Inflammatory macrophage treated with lipopolysaccharide for 4 hours (primary cell): ENCODE measurements around the gene SIGLECL1.
A peak's percentile ranks its signal among the peaks of the same experiment; 100 is the strongest.

Source experiments
- DNase-seq: peaks from one replicate; pipeline ENCODE4 v3.0.0-alpha.2; 2020

Gene SIGLECL1

DNA sequence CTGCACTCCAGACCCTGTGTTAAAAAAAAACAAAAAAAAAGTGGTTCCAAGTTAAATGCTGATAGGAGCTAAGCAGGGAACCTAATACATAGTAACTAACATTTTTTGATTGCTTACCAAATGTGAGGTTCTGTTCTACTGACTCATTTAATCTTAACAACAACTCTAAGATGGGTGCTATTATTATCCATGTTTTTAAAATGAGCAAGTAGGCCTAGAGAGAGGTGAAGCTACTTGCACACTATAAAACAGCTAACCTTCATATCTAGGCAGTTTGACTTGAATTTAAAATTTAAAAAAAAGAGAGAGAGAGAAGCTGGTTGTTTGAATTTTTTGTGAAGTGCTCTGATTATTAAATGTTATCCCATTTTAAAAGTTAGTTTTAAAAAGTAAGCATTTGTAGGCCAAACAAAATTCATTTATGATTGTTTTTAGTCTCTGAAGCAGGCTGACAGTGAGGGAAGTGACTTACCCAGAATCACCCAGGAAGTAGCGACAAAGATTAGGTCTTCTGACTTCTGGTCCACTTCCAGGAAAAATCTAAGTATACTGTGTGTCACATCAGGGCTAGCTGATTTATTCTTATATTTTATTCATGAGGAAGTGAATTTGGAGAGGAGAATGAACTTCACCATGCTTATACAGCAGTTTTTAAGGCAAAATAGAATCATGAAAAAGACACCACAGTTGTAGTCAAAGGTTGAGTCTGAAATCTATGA is 2.4 kb downstream of the SIGLECL1 start:
- peak; percentile 33 for DNase-seq

- DNase-seq: no peak
Measured at GRCh38 chr19:51256155-51256625, 5.3 kb downstream of the SIGLECL1 start.

DNA sequence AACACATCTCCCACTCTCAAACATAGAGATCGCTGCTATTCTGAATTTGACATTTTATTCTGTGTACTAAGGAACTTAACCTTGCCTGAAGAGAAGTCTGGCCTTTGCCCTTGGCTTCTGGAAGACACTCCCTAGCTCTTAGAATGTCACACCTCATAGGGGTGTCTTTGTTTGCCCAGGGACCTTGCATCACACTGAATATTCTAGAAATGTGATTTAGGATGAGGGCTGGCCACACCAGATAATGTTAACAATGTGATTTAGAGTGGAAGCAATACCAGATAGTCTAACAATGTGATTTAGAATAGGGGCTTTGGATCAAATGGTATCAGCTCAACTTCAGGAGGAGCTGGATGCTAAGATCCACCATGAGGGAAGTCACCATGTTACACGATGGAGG is 6.6 kb downstream of the SIGLECL1 start:
- DNase-seq: no peak

GRCh38 chr19:51258165-51259160 is 7.6 kb downstream of the SIGLECL1 start:
- DNase-seq: no peak

- DNase-seq: peak; percentile 64
Measured at GRCh38 chr19:51259348-51260245, 8.7 kb downstream of the SIGLECL1 start.

- DNase-seq: no peak
Measured at GRCh38 chr19:51263808-51264207, 12.9 kb downstream of the SIGLECL1 start.

DNA sequence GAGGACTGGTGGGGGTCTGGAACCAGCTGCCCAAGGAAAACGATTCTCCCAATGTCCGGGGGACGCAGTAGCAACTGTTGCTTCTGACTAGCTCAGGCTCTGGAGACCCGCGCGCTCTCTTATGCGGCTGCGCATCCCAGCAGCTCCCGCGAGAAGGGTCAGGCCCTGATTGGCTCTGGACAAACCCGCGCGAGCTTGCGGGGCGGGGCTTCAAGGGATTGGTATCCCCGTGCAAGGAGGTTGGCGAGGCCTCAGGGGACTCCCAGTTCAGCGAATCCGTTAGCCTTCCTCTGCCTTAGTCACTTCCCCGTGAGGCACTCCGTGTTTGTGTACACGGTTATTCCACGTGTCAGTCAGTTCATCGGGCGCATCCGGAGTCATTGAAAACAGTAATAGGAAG is 20.2 kb downstream of the SIGLECL1 start:
- DNase-seq: peak; percentile 18

- DNase-seq: peak; percentile 62
Measured at GRCh38 chr19:51272183-51272810, 21.4 kb downstream of the SIGLECL1 start.

- no peak for DNase-seq
Measured at GRCh38 chr19:51274049-51274770, 23.3 kb downstream of the SIGLECL1 start.

DNA sequence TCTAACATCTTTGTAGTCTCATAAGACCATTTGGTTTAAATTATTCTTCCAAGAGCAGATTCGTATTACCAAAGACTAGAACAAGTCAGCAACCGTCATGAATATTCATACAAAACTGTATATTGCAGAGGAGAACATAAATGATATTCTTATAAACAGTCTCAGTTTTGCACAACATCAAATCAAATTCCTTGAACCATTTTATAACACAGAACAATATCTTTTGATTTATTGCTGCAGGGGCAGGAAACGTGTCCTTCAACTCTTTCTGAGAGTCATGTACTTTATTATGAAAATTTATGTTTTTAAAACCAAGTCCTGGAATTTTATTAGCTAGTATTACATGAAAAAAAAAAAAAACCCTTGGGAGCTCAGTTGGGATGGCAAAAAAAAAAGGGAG is 26.2 kb downstream of the SIGLECL1 start:
- DNase-seq: no peak

- no peak for DNase-seq
Measured at GRCh38 chr19:51282335-51282734, 31.5 kb downstream of the SIGLECL1 start.

- no peak for DNase-seq
Measured at GRCh38 chr19:51285682-51286081, 34.8 kb downstream of the SIGLECL1 start.

DNA sequence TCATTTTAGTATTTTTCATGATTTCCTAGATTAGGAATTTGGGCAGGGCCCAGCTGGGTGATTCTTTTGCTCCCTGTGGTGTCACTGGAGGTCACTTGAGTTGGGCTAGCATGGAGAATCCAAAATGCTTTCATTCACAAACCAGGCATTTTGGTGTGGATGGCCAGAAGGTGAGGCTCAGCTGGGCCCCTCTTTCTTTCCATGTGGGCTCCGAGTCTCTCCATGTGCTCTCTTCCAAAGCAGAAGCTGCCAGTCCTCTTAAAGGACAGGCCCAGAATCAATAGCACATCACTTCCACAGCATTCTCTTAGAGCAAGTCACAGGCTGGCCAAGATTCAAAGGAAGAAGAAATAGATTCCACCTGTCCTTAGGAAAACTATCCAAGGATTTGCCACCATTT is 38.8 kb downstream of the SIGLECL1 start:
- no peak for DNase-seq

DNA sequence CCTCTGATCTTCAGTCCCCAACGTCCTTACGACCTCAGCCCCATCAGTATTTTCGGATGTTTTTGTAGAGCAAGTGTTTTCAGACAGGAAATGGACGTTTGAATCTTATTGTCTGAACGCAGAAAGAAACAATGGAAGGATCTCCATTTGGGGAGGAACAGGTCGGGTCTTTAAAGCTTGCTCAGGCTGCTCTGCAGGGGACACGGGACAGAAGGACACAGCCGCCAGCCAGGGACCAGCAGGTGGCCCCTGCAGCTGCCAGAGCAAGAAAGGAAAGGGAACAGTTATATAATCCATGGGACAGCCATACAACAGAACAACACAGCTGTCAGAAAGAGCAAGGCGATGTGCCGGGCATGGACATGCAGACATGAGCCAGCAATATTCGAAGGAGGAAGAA is 42.1 kb downstream of the SIGLECL1 start:
- no peak for DNase-seq

DNA sequence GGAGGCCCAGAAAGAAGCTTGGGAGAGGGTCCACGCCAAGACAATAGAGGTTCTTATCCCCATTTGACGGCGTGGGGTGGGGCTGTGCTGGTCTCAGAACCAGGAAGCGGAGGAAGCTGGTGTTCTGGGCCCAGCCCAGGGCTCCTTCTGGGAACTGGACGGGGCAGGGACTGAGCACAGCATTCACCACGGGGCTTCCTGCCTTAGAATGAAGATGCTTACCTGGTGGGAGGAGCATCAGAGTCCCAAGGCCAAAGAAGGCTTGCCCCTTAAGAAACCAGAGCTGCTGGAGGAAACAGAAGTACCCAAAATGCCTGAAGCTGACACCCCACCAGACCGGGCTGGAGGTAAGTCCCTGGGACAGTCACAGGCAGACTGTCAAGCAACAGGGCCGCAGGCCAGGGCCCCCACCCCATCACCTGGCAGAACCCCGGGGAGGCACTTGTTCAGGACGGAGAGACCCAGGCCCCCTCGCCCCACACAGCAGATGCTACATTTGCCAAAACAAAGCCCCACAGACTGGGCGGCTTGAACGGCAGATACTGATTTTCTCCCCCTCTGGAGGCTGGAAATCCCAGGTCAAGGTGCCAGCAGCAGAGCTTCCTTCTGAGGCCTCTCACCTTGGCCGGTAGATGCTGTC is 42.8 kb downstream of the SIGLECL1 start:
- no peak for DNase-seq

DNA sequence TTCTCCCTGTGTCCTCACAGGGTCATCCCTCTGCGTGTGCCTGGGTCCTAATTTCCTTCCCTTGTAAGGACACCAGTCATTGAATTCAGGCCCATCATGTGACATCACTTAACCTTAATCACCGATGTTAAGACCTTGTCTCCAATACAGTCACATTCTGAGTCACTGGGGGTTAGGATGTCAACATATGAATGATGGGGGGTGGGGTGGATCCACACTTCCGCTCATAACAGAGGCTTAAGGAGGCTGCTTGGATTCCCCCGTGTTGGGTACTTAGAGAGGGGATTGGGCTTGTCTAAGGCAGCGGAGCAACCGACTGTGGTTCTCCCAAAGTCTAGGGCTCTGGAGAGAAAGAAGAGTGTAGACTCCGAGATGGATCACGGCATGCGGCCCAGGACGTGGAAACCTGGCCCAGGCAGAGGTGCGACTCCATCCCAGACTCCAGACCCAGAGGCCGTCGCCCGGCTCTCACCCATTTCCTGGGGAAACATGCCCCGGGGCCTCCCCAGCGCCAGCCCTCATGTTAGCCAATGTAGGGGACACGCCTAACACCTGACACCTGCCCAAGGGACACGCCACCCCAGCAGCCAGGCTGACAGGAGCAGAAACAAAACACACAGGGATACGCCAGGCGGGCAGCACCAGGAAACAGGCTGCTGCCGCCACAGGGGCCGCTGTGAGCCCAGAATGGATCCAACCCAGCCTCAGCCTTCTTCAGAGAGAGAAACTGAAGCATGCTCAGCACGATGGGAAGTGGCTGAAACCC is 43.5 kb downstream of the SIGLECL1 start:
- DNase-seq: no peak

DNA sequence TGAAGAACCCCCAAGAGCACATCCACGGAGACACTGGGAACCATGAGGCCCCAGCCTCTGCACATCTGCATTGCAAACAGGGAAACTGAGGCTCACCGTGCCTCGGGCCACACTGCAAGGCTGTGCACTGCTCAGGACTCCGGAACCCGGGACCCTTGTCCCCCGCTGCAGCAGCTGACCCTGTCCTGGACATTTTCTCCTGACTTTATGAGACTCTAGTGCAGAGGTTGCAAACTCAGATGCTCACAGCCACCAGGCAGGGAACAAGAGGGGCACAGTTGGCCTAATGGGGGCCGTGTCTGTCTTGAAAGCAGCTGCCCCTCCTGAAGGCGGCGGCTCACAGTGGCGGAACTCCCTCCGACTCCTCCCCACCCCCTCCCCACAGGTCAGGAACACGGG is 44.1 kb downstream of the SIGLECL1 start:
- no peak for DNase-seq

DNA sequence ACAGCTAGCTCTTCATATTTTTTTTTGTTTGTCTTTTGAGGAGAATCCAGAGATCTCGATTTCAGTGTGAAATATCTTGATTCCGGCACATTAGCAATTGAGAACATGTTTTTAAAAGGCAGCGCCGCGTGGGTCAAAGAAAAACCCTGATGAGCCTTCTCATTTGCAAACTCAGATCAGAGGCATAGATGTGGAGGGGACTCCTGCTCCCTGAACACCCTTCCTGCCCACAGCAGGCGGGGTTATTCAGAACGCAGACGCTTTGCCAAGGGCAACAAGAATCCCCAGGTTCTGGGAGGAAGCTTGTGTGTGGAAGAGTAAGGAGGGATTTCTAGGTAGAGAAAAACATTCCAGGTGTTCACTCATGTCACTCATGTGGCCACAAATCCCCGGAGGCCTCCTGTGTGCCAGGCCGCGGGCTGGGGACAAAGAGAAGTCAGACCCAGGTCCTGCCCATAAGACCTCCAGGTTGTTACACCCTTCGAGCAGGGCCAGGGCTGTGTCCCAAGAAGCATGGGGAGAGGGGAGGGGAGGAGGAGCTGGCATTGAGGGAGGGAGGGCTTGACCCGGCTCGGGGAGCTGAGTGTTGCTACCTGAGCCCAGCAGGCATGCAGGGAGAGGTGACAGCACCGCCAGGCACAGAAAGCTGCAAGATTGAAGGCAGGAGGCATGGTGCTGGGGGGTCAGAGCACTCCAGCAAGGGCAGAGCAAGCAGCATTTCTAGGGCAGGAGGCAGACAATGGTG is 44.7 kb downstream of the SIGLECL1 start:
- DNase-seq: no peak

DNA sequence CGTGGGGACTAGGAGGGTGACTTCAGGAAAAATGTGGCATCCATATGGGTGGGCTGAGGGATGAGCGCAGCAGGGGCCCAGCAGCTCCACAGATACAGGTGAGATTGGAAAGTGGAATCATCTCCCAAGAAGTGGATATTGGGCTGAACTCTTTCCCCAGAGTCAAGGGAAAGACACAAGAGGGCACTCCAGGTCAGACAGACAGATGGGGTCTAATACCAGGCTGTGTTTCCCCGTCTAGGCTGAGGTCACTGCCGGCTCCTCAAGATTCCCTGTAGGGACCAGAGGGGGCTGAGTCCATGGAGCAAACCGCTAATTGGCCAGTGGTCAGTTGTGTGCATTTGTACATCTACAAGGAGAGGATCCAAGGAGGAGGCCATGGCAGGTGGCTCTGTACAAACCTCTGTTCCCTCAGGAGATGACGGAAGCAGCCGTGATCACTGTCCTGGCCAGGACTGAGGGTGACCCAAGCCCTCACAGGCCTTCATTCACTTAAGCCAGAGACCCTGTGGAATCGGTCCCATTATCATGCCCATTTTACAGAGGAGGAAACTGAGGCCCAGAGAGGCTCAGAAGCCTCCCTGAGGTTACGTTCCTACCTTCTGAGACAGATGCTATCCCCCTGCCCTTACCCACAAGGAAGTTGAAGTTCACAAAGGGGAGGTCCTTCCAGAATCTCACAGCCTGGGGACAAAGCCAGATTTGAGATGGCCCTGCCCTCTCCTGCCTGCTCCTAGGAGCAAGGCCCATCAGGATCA is 45.6 kb downstream of the SIGLECL1 start:
- no peak for DNase-seq
